H1 (cell line): ENCODE measurements around the gene ST14. TPM values are rescaled to one million over a fixed set of nuclear protein-coding genes. Genes with fewer than 3 reads are reported as not detected.

Experiments
- GABPA ChIP-seq: IDR thresholded peaks from 2 replicates; pipeline ENCODE4 v1.6.1; 2011; ENCODE audit warnings: mild to moderate bottlenecking, low read length, moderate library complexity, borderline replicate concordance; ENCODE audit not compliant: insufficient read depth
- PHF8 ChIP-seq: fragments of 200-600 bp; sonication (generic); conservative IDR thresholded peaks from 2 replicates; pipeline ENCODE4 v1.7.1; 2012; ENCODE audit warnings: low read depth, mild to moderate bottlenecking, inconsistent platforms, low read length, moderate library complexity
- SIX5 ChIP-seq: IDR thresholded peaks from 2 replicates; pipeline ENCODE4 v1.6.1; 2011; ENCODE audit warnings: mild to moderate bottlenecking, low read depth, low read length
- polyA plus RNA-seq, 7 experiments: library from polyadenylated mRNA; depleted of rRNA in 3 of 7; stranded (reverse) in 5 of 7; unstranded in 2 of 7; fragments of >200 nt in 5 of 7; fragments of 200-250 nt in 2 of 7; gene quantifications; 1 replicate in 5 of 7; 2 replicates in 1 of 7; 4 replicates in 1 of 7; pipeline versions ENCODE4 v1.2.1 to v1.2.3, GENCODE V29; 2011 to 2013; ENCODE audit warnings: missing spikeins in 2 of 7, mixed read lengths in 2 of 7
- total RNA-seq: library from RNA; stranded (reverse); fragmentation: NEBNext Ultra II Directional; extraction: Animal tissue kit (Norgen Biotek cat#: 25700); gene quantifications from 2 replicates; pipeline ENCODE4 v1.2.1, GENCODE V29; 2021

ST14 gene
- total and polyA plus RNA-seq, 2 of the 8 experiments (the other 6 are each of a cell fraction or from before 2014, with no cell fraction given) = 22.4 to 24.9 TPM

GRCh38 chr11:130198964-130199363, 39.4 kb downstream of the ST14 start (continued):
- TF ChIP-seq GABPA = no peak
- no peak for TF ChIP-seq SIX5
- no peak for TF ChIP-seq PHF8
